Measurements from ENCODE around the gene SZT2. TPM values are rescaled to one million over a fixed set of nuclear protein-coding genes. Genes with fewer than 3 reads are reported as not detected.
"Not testable (repeated sequence)": the region's sequence is repeated elsewhere in the genome, so short reads cannot be mapped to it uniquely, and the experiment has no call there.

Gene SZT2
- polyA plus RNA-seq, 3 donors: 20.9 to 30.1 (median 21.6) TPM

DNA sequence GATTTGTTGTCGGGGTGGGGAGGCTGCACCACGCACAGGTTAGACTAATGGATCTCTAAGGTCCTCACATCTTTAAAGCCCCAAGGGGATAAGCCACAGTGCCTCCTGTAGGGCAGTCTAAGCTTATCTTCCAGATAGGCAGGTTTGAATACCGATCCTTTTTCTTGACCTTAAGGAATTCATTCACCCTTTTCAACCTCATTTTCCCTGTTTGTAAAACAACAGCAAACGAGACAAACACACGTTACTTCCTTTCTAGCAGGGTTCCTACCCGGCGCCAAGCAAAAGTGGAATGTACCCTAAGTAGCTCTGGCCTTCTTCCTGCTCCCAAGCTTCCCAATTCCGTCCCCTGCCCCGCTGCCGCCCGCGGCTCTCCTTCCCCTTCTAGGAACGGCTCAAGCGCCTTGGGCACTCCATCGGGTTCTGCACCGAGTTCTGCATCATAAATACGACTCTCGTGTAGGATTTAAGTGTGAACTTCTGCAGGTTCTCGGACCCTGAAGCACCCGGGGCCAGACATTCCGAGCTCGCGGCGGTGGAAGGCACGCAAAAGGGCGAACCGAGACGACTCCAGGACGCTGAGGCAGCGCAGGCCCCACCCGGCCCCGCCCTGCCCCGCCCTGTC is 31.5 kb upstream of the SZT2 start:
- DNase-seq (ENCODE audit: extremely low read depth in 1 of 11, low read depth in 9 of 11, low spot score in 4 of 11): peak in 2 of 11 donors; percentile 10 to 41

DNA sequence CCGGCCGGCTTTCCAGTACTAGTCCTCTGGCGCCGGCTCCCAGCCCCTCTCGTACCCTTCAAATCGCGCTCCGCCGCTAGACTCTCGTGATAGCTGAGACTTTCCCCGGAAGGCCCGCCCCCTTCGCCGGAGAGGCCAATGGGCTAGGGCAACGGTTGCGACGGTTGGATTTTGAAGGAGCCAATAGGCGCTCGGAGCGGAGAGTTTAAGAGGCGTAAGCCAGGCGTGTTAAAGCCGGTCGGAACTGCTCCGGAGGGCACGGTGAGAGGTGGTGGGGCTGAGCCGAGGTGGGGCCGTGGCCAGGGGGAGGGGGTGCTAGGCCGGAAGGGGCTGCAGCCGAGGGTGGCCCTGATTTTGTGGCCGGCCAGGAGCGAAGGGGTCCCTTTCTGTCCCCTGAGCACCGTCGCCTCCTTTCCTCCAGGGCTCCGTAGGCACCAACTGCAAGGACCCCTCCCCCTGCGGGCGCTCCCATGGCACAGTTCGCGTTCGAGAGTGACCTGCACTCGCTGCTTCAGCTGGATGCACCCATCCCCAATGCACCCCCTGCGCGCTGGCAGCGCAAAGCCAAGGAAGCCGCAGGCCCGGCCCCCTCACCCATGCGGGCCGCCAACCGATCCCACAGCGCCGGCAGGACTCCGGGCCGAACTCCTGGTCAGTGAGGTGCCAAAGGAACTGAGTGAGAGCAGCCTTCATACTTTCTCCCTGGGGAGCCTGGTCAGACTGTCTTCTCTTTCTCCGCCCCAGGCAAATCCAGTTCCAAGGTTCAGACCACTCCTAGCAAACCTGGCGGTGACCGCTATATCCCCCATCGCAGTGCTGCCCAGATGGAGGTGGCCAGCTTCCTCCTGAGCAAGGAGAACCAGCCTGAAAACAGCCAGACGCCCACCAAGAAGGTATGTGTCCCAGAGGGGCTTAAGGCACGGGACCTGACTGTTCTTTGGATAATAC is 30.7 kb upstream of the SZT2 start, which contains the start of gene CDC20:
Gene CDC20, plus strand, starts transcription at position 236 of the 948 bp plus-strand sequence. Its CDS starts 235 bp downstream, at position 471.
- DNase-seq (ENCODE audit: extremely low read depth in 1 of 11, low read depth in 9 of 11, low spot score in 4 of 11): peak; percentile 86 to 98 (median 95)

DNA sequence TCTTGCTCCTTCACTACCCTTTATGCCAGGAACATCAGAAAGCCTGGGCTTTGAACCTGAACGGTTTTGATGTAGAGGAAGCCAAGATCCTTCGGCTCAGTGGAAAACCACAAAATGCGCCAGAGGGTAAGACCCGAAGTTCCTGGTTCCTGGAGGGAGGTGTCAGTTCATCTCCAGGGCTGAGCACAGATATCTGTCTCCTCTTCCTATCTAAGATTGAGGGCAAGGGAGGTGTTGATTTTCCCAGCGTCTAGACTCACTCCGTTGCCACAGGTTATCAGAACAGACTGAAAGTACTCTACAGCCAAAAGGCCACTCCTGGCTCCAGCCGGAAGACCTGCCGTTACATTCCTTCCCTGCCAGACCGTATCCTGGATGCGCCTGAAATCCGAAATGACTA is 30.0 kb upstream of the SZT2 start:
- no peak for DNase-seq (ENCODE audit: extremely low read depth in 1 of 11, low read depth in 9 of 11, low spot score in 4 of 11)

- DNase-seq (ENCODE audit: extremely low read depth in 1 of 11, low read depth in 9 of 11, low spot score in 4 of 11): no peak
These were observed 29.1 kb upstream of the SZT2 start for GRCh38 chr1:43360616-43361015.

DNA sequence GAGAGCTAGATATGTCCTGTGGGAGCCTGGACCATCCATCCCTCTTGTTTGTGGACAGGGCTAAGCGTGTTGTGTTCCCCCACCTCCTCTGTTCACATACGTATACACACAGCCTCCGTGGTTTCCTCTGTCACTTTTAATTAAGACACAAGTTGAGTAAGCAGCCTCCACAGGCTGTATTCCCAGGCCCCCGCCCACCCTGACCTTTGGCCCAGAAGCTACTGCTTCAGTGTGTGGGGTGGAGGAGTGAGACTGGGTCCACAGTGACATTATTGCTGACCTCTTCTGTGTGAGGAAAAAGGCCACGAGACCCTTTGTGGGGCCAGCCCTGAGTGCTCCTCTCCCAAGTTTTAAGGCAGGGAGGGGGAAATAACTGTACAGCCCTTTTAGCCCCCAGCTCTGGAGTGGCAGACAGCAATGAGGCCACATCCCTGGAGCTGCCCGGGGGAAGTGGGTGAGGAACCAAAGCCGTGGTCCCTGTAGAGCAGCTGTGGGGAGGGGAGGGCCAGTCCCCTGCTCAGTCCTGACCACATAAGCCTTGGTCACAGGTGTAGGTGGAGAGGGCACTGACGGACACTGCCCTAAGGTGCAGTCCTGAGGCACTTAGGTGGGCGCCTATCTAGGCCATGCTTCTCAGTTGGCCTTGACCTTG is 26.3 kb upstream of the SZT2 start:
- no peak for DNase-seq (ENCODE audit: extremely low read depth in 1 of 11, low read depth in 9 of 11, low spot score in 4 of 11)

- DNase-seq (ENCODE audit: extremely low read depth in 1 of 11, low read depth in 9 of 11, low spot score in 4 of 11): no peak
These were observed 25.7 kb upstream of the SZT2 start for GRCh38 chr1:43363935-43364525.

- DNase-seq (ENCODE audit: extremely low read depth in 1 of 11, low read depth in 9 of 11, low spot score in 4 of 11): no peak
These were observed 24.0 kb upstream of the SZT2 start for GRCh38 chr1:43365678-43366077.

DNA sequence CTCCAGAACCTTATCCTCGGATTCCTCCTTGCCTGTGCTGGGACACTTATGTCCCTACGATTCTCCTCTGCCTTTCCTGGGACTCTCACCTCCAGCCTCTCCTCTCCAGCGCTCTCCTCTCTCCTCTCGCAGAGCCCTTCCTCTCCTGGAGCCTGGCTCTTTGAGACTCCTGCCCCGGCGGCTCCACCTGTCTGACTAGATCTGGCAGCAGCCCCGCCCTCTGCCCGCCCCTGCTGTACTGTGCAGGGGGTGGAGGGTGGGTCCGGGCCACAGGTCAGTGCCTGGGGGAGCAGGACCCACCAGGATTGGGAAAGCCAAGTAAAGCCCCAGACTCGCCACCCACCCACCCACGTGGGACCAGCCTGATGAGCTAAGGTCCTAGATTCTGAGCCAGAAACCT is 23.5 kb upstream of the SZT2 start:
- no peak for DNase-seq (ENCODE audit: extremely low read depth in 1 of 11, low read depth in 9 of 11, low spot score in 4 of 11)

GRCh38 chr1:43366601-43367025 is 23.1 kb upstream of the SZT2 start:
- no peak for DNase-seq (ENCODE audit: extremely low read depth in 1 of 11, low read depth in 9 of 11, low spot score in 4 of 11)

- no peak for DNase-seq (ENCODE audit: extremely low read depth in 1 of 11, low read depth in 9 of 11, low spot score in 4 of 11)
These were observed 22.4 kb upstream of the SZT2 start for GRCh38 chr1:43367026-43367903.

DNA sequence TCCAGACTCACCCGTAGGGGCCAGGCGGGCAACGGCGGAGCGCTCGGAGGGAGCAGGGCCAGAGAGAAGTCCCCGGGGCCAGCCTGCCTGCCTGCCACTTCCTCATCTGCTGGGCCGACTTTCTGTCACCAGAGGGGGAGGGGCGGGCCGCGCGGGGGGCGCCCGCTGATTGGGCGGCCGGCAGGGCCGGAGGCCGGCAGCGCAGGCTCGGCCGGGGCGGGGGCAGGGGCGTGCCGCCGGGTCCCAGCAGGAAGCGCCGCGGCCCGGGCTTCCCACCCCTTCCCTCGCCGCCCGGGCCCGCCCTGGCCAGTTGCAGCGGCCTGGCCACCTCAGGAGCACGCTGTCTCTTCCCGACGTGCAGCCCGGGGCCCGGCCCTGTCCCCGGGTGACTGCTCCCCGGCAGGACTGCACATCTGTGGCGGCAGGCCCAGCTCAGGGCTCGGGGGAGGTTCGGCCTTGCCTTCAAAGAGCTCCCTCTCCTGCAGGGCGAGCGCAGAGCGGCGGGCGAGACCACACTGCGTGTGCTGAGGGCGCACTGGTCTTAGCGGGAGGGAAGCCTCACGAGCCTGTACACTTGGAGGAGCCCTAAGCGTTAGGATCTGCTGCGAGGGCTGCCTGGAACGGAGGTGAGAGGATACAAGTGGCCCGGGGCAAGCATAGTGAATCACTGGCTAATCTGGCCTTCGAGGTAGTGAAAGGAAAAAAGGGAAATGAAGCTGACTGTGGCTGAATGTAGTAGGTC is 21.6 kb upstream of the SZT2 start, which contains the start of gene ELOVL1:
Gene ELOVL1, minus strand, starts transcription at position 108 of the 742 bp plus-strand sequence. CDS start 2,402 bp downstream, outside the sequence.
- DNase-seq (ENCODE audit: extremely low read depth in 1 of 11, low read depth in 9 of 11, low spot score in 4 of 11): peak in 9 of 11 donors; percentile 64 to 85 (median 80)

DNA sequence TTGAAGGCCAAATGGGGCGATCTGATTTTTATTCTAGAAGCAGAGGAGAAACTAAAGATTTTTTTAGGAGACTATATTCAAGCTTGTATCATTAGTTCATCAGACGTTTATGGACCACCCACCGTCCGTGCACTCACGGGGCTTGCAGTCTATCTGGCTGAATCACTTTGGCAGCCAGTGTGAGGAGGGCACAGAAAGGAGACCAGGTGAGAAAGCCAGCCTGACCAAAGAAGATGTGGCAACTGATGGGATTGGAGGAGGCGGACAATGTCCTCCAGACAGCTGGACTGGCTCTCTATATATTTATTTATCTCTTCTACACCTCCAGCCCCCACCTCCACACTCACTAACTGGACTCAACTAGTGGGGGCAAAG is 21.1 kb upstream of the SZT2 start:
- DNase-seq (ENCODE audit: extremely low read depth in 1 of 11, low read depth in 9 of 11, low spot score in 4 of 11): no peak

DNA sequence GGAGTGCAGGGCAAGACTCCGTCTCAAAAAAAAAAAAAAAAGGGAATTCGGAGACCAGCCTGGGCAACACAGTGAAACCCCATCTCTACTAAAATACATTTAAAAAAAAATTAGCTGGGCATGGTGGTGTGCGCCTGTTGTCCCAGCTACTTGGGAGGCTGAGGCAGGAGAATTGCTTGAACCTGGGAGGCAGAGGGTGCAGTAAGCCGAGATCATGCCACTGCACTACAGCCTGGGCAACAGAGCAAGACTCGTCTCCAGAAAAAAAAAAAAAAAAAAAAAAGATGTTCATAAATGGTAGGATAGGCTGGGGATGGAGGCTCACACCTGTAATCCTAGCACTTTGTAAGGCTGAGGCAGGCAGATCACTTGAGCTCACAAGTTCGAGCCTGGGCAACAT is 19.9 kb upstream of the SZT2 start:
- not testable (repeated sequence) for DNase-seq (ENCODE audit: extremely low read depth in 1 of 11, low read depth in 9 of 11, low spot score in 4 of 11)

- DNase-seq (ENCODE audit: extremely low read depth in 1 of 11, low read depth in 9 of 11, low spot score in 4 of 11): no peak
These were observed 19.1 kb upstream of the SZT2 start for GRCh38 chr1:43370564-43370963.

GRCh38 chr1:43372172-43372571 is 17.5 kb upstream of the SZT2 start:
- DNase-seq (ENCODE audit: extremely low read depth in 1 of 11, low read depth in 9 of 11, low spot score in 4 of 11): no peak

DNA sequence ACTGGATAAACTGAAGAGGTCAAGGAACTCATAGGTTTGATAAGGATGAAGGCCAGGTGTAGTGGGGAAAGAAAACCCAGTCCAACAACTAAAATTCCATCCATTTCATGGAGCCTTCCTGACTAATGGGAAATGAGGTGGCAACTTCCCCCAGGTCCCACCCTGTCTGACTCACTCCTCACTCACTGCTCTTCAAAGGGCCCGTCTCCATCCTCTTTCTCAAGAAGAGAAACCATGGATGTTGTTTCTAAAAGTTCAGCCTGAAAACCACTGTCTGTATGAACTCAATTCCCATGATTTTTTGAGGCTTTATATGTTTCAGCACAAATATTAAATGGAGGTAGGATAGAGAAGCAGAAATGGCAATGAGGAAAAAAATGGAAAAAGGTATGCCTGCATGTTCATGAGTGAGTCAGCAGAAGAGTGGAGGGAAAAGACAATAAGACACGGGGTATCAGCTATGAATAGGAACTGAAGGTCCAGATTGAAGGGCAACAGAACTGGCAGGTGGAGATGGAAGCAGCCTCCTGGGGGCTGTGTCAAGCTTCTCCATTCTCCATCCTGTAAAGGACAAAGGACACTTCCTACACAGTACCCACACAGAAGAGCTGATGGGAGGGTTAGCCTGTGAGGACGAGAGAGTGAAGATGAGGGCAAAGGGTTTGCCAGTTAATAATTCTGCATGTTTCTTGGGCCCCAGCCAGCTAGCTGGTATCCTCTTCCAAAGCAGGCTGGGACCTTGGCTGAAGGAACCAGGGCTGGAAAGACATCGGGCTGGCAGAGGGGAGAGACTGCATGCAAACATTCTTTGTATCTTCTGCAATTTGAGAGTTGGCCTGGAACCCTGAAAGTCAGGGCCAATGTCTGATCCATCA is 16.4 kb upstream of the SZT2 start:
- DNase-seq (ENCODE audit: extremely low read depth in 1 of 11, low read depth in 9 of 11, low spot score in 4 of 11): no peak

DNA sequence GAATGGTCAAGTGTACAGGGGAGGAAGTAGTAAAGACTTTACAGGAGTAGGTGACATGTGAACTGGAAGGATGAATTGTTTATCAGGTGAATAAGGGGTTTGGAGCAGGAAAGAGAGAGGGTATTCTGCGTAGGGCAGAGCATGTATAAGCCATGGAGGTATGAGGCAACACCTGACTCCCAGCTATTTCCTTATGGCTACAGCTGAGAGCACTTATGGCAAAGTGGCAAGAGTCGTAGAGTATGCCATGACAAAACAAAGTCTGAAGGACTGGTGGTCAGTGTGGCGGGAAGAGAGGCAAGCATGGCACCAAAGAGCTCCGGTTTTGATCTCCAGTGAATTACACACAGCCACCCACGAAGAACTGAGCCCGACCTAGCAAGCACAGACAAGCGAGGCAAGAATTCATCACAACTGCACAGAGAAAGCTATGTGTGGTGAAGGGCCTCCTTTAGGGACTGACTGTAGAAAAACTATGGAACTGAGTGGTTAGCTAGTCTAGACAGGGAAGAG is 12.9 kb upstream of the SZT2 start:
- no peak for DNase-seq (ENCODE audit: extremely low read depth in 1 of 11, low read depth in 9 of 11, low spot score in 4 of 11)
